NCI-H2171 (cell line): ENCODE measurements around the gene YOD1.

Experiments
- DNase-seq: peaks from one replicate; lab custom pipeline; 2025; lab: John Stamatoyannopoulos, UW

The YOD1 gene

DNA sequence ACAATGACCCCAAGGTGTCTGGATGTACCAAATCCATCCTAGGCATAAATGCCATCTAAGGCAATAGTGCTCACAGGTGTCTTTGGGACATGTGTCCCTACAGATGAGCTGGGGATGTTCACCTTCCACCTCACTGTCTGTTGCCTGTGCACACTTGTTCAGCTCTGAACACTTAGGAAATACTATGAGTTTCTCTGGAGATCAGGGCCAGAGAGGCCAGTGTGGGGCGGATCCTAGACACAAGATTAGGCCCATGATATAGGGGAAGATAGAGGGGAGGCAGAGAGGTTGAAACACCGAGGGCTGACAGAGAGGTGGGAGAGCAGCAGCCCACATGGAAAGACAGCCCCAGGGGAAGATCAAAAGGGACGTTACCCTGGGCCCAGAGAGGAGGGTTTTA is 44.1 kb downstream of the YOD1 start:
- DNase-seq: no peak

DNA sequence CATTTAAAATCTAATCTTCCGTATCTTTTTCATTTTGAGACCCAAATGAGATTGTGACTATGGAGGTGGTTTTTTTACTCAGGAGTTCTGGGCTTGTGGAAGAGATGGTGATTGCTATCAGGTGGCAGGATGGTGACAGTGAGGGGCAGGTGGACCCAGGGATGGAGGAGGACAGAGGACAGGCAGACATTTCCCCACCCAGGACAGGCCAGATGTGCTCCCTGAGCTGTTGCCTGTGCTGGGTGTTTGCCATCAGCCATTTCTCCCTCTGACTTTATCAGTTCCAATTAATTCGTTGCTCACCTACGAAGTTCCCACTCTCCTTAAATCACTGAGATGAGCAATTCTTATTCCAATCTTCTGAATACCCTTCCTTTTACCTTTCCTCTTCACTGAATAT is 44.9 kb downstream of the YOD1 start:
- DNase-seq: no peak

DNA sequence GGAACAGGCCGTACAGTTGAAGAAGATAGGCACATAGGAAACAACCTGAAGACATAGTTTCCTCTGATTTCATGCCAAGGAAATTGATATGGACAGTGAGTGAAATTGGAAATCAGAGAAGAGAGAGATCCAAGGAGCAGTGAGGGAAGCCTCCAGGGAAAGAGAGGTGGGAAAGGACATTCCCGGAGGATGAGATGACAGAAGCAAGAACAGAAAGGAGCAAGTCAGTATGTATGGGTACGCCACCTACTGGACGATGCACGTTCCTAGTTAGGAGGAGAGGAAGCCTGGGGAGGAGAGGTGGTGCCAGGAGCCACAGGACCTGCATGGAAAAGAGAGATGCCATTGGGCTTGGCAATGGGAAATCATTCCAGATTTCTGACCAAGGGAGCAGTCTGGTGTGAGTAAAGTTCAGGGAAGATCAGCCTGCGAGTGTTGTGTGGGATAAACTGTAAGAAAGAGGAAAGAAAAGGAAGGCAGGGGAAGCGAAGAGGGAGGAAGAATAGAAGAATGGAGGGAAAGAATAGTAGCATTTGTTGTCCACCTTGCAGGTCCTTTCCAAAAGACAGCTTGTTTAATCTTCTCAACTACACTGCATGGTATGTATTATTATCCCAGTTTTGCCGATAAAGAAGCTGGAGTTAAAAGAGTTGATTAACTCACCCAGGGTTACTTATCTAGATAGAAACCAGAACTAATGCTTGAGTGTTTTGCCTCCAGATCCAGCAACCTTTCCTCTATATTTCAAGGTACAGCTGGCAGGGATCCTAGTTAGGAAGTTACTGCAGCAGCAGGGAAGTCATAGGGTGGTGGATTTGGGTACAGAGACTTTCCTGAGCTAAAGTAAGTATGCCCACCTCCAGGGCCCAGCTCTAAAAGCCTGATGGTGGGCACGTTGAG is 45.8 kb downstream of the YOD1 start:
- peak; percentile 32 for DNase-seq

DNA sequence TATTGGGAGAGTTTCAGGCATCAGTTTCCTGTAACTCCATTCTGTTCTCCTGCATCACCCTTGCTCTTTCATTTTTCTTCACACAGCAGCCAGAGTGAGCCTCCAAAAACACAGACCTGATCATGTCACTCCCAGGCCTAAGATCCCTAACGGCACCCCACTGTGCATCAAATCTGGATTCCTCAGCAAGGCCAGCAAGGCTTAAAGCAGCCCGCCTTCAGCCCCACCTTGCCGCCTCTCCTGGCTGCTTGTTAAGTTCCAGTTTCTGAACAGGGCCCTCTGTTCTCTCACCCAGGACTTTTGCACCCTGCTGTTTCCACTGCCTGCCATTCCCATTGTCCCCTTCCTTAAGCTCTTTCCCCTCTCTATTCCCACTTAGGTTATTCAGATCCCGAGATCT is 47.8 kb downstream of the YOD1 start:
- DNase-seq: no peak

DNA sequence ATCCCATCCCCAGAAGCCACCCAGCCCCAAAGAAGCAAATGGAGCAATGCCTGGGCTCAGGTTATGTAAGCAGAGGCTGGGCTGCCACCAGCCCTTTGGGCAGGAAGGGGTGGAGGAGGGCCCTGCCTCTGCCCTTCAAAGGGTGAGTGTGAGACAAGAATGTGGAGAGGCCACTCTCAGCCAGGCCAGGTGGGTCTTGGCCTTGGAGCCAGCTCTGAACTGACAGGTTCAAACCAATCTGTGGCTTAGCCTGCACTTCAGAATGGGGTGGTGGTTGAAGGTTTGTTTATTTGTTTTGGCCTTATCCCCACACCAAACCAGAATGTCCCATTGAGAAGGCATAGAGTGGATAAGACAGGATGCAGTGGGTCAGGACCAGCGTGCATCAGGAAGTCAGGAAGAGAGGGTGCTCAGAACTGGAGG is 48.3 kb downstream of the YOD1 start:
- DNase-seq: no peak

DNA sequence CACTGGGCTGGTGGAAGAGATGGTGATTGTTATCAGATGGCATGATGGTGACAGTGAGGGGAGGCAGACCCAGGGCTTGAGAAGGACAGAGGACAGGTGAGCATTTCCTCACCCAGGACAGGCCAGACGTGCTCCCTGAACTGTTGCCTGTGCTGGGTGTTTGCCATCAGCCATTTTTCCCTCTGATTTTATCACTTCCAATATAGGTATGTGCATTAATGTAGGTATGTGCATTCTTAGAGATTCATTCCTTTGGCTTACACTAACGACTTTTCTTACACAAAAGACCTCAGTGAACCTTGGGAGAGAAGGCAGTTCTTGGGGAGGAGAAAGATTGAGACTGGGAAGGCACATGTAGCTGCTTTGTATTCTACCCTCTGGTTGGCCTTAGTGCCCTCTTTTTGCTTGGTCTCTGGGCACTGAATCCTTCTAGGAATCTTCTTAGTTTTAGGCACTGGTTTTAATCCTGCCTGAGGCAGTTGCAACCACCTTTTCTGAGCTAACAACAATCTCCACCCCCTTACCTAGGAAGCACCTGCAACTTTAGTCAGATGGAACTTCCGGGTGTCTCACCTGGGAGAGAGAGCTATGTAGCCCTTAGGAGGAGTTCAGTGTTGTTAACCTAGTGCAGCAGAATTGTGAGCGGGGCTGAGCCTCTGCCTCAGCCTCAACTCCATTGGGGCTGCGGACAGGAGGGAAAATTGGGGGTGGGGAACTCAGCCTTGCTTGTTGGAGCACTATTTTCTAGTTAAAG is 49.3 kb downstream of the YOD1 start:
- DNase-seq: no peak

DNA sequence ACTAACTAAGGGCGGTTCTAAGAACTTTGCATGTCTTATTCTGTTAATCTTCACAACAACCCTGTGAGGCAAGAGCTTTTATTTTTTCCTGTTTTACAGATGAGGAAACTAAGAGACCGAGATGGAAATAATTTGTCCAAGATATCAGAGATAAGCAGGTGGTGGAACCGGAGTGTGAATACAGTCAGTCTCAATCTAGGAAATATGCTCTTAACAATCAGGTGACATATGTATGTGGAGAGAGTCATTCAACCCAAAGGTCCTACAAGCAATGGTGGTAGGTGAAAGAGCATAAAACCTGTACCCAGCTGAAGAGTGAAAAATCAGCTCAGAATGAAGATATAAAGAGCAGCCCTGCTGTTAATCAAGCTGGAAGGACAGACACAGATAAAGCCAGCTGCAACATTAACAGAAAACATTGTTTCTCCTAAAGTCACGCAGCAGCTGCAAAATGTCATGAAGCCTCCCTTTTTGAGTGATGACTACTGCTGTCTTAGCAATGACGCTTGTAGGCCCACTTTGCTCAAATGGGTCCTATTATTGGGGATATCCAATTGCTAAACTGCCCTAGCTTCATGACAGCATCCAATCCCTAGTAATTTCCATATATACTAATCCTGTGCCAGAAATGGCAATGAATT is 50.2 kb downstream of the YOD1 start:
- no peak for DNase-seq

DNA sequence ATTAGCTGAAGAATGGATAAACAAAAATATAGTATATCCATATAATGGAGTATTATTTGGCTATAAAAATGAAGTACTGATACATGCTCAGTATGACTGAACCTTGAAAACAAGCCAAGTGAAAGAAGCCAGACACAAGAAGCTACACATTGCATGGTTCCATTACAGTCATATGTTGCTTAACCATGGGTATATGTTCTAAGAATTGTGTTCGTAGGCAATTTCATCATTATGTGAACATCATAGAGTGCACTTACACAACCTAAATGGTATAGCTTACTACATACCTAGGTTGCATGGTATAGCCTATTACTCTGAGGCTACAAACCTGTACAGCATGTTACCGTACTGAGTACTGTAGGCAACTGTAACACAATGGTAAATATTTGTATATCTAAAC is 52.2 kb downstream of the YOD1 start:
- DNase-seq: no peak
